Measurements from ENCODE around the gene HSF5. TPM values are rescaled to one million over a fixed set of nuclear protein-coding genes. Genes with fewer than 3 reads are reported as not detected.

Gene HSF5, protein sequence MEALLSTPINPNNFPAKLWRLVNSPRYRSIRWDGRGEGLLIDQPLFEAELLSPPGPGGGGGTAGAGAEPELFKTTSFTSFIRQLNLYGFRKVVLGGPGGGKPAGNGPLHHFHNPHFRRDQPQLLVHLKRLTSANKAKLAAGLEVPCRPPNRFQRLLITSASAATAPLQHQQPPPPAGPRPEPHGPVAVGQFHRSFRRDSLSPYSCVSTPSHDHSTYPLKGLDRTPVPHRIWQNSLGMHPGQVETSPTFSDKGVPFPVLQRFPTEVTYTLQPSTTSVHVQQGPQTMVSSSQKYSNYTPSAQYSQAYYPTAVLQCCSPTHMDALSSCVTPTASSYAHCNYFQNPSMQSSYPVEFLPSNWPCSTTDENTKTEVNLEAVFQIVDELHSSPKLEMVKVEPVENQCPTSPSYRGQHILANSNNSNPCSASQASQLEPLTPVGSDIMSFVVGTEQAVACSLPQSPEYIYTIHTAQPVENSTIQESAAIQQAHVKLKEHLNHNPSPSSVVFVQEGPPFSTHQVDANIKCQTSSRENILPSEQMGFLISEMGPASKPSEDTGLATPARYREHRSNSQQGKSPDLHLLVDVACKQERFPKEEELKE
- under 0.01 TPM in 1 of 2 replicates, not detected in the other for total RNA-seq

DNA sequence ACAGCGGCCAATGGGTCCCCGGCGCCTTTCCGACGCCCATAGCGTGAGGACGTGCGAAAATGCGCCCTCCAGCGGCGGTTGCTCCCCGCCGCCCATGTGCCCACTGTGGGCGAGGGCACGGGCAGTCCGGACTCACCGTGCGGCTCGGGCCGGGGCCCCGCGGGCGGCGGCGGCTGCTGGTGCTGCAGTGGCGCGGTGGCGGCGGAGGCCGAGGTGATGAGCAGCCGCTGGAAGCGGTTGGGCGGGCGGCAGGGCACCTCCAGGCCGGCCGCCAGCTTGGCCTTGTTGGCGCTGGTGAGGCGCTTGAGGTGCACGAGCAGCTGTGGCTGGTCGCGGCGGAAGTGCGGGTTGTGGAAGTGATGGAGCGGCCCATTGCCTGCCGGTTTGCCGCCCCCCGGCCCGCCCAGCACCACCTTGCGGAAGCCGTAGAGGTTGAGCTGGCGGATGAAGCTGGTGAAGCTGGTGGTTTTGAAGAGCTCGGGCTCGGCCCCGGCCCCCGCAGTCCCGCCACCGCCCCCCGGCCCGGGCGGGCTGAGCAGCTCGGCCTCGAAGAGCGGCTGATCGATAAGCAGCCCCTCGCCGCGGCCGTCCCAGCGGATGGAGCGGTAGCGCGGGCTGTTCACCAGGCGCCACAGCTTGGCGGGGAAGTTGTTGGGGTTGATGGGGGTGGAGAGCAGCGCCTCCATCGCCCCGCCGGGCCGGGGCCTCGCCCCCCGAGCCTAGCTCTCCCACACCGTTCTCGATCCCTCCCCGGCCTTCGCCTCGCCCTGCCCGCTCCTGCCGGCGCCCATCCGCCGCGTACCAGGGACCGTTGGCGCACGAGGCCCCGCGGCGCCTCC, at the start of gene HSF5:
HSF5 (minus strand) TSS at position 820 of the 839 bp plus-strand sequence; CDS start at position 686, 134 bp downstream.

DNA sequence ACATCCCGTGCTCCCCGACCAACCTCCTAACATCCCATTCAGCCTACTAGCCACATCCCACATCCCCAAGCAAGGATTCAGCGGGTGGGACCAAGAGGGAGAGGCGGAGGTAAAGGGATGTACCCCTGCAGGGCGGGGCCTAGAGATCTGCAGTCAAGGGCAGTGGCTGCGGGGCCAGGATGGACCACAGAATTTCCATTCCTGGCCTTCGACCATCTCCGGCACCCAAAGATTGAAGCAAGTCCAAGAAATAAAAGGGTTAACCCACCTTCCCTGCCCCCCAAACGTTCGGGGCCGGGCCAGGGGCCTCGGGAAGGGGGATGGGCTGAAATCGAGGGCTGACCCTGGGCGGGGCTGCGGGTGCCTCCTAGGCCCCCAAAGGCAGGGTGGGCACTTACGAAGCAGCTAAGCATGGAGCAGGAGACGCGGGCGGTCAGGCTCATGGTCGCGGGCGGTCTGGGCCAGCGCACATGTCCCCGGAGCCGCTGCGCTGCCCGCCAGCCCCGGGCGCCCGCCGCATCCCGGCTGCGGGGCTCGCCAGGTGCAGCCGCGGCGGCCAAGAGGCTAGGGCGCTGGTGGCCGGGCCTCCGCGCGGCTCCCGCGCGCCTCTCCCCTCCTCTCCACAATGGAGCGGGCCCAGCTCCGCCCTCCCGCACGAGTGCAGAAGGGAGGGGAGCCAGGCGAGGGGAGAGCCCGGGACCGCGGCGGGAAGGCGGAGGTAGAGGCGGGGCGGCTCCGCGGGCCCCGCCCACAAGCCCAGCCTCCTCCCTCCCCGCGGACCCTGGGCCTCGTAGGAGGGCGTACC, 26.0 kb upstream of the HSF5 start, which contains the start of gene MTMR4:
MTMR4 (minus strand) TSS at position 674 of the 805 bp plus-strand sequence; CDS start at position 443, 231 bp downstream.

DNA sequence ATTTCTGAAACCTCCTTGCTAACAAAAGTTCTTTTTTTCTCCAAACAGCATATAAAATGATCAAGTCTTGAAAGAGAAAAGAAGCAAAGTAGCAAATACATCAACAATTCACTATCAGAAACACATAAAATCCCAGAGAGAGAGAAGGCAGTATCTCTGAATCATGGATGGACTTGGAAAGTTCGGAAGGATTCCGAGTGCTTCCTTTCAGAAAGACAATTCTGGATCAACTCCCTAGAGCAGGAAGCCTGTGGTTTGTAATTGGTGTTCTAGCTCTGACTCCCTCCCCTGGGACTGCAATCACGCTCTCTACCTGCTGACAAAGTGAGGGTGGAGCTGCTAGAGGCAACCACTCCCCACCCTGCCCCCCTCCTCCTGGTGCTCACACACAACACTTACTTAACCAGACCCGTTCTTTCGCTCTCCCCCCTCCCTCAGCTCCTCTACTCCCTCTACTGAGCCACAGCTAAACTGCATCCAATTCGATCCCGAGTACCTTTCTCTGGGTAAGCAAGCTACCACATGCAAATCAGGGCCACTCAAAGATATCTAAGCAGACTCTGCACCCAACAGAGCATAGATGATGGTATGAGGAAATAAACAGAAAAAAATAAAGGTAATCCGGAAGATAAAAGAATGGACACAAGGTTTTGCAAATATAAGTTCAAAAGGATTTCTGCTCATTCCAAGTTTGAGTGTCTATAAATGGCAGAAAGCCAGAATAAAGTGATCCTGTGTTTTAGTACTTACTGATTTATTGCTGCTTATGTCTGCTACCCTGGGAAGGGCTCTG, 70.7 kb downstream of the HSF5 start, which contains the start of gene RNF43:
RNF43 (minus strand) TSS at position 235 of the 793 bp plus-strand sequence. CDS start 1,957 bp downstream, outside the sequence.

Other genes with a start within 250 kb of the HSF5 start
- gene LPO, start 249.8 kb downstream of the HSF5 start, total RNA-seq: not detected in 2 replicates
- gene MPO, start 207.5 kb downstream of the HSF5 start, total RNA-seq: 0.58 and 0.85 TPM in 2 replicates
- under 0.01 TPM in 1 of 2 replicates, not detected in the other for gene TSPOAP1, start 159.6 kb downstream of the HSF5 start, total RNA-seq
- 32.1 and 45.1 TPM in 2 replicates for gene SUPT4H1, start 136.2 kb downstream of the HSF5 start, total RNA-seq
- gene RNF43, start 70.9 kb downstream of the HSF5 start, total RNA-seq: under 0.01 and 0.28 TPM in 2 replicates
- gene MTMR4, start 26.2 kb upstream of the HSF5 start, total RNA-seq: 46.6 and 65.4 TPM in 2 replicates
- gene TEX14, start 203.6 kb upstream of the HSF5 start, total RNA-seq: under 0.01 TPM in 2 replicates
- gene RAD51C, start 204.2 kb upstream of the HSF5 start, total RNA-seq: 36.4 and 42.4 TPM in 2 replicates